GM10847 (cell line): ENCODE data around the gene RADIL.

Experiments used
- POLR2A ChIP-seq: IDR thresholded peaks from 2 replicates; pipeline ENCODE4 v1.6.1; 2011; ENCODE audit not compliant: insufficient read length; ENCODE audit errors: extremely low read depth

Gene RADIL

GRCh38 chr7:4841836-4842235 is 41.7 kb downstream of the RADIL start:
- no peak for TF ChIP-seq POLR2A

DNA sequence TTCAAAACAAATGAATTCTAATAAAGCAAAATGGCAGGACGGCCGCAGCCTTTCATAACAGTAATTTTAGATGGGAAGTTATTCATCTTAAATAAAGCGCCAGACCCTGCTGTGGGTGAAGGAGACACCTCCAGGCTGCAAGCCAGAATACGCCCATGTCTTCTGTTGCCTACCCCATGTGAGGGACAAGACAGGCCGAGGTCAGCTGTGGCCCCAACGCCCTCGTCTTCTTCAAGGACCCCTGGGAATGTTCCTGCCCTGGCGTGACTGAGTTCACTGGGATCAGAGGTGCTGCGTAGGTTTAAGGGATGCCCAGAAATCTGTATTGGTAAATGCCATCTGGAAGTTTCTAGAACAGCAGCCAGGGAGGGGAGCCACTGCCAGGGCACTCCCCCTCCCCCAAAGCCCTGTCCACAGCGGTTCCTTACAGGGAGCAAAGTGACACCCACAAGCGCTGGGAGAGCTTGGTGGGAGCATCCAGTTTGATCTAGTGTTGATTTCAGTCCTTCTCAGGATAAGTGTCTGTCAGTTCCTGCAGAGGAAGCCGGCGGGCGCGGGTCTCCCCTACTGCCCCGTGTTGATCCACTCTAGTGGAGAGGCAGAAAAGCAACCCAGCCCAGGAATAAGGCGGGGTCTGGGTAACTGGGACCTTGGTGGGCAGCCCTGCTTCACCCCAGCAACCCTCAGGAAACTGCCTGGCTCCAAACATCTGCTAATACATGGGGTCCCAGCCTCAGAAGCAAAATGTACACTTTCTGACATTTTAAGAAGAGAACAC is 42.3 kb downstream of the RADIL start:
- no peak for TF ChIP-seq POLR2A

GRCh38 chr7:4840079-4840501 is 43.4 kb downstream of the RADIL start:
- no peak for TF ChIP-seq POLR2A

- TF ChIP-seq POLR2A = no peak
These were observed 44.7 kb downstream of the RADIL start for GRCh38 chr7:4838626-4839334.

GRCh38 chr7:4837803-4838625 is 45.5 kb downstream of the RADIL start:
- TF ChIP-seq POLR2A = no peak

DNA sequence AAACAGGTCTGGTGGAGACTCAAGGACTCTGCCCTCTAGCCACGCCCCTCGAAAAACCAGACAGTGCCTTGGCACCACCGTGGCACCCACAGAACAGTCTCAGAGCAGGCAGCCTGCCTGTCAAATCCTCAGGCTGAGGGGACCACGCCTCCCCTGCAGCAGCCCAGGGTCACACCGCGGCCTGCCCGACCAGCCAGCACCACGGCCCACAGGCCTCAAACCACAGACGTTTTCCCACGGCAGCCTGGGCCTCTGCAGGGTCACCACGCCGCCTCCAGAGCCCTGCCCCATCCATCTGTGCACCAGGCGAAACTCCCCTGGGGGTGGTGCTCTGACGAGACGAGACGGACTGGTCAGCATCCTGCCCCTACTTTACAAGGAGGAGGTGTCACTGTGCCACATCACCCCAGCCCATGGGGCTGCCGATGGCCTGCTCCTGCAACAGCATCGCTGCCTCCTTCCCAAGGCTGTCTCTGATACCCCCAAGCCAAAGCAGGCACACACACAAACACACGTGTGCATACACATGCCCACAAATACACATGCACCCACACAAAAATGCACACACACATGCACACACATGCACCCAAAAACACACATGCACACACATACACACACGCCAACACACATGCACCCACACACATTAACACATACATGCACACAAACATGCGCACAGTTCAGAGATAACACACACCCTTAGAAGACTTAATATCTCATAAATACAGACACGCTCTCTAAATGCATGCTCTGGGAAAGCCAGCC is 46.3 kb downstream of the RADIL start:
- TF ChIP-seq POLR2A = no peak

GRCh38 chr7:4836206-4836661 is 47.3 kb downstream of the RADIL start:
- TF ChIP-seq POLR2A = no peak

DNA sequence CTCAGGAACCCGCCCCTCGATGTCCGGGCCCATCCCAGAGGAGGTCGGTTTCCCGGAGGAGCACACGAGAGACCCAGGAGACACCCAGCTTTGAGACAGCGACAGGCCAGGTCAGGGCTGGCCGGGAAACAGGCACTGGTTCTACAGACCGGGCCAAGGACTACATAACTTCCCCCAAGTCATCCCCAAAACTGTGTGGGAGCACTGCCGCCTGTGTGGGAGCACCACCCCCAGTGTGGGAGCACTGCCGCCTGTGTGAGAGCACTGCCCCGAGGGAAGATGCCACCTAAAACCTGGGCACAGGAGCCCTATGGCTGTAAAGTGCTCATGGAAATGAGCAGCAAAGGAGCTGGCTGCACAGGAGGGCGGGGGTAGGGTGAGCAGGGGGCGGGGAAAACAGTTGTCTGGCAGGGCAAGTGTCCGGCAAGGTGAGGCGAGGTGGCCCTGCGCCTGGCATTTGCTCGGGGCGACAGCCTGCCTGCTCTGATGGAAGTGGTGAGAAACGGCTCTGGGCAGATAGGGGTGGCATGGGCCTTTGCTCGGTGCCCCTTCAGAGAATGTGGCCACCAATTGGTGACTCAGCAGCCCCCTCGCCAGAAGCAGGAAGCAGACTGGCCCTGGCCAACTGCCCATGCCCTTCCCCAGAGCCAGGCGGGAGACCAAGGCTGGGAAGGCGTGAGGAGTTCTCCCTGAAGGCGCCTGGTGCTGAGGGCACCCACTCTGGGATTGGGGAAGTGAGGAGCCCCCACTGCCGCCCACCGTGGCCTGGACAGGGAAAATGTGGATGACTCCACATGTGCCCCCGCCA is 47.9 kb downstream of the RADIL start:
- TF ChIP-seq POLR2A = no peak

GRCh38 chr7:4834601-4835397 is 48.7 kb downstream of the RADIL start:
- no peak for TF ChIP-seq POLR2A

DNA sequence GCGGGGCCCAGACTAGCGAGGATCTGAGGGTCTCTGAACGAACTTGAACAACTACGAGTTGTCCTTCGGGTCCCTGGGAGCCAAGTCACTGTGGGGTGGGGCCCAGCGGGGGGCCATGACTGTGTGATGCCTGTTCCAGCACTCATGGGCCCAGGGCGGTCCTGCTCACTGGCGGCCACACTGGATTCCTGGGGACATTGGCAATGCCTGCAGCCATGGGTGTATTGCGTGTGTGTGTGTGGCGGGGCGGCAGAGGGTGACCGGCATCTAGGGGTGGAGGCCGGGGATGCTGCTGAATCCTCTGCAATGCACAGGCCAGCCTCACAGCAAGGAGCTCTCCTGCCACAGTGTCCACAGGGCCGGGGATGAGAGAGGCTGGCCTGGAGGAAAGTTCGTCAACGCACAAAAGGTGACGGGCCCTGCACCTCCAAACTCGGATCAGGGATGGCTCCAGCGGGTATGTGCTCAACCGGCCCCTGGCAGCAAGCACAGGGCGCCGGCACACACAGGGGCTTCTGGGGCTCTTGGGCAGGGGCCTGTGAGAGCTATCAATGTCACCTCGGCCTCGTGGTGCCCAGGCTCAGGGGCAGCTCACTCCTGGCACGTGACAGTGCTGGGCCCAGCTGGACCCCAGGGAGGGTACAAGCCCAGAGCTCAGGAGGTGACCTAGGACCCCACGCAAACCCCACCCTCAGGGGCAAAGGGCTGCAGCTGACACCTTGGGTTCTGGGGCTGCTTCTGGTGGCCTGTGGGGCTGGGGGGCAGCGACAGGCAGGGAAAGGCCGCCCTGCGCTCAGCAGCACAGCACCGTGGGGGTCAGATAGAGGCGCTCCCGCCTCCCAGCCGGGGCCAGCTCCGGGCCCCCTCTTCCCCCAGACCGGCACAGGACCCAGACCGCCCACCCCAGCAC is 49.6 kb downstream of the RADIL start:
- no peak for TF ChIP-seq POLR2A

DNA sequence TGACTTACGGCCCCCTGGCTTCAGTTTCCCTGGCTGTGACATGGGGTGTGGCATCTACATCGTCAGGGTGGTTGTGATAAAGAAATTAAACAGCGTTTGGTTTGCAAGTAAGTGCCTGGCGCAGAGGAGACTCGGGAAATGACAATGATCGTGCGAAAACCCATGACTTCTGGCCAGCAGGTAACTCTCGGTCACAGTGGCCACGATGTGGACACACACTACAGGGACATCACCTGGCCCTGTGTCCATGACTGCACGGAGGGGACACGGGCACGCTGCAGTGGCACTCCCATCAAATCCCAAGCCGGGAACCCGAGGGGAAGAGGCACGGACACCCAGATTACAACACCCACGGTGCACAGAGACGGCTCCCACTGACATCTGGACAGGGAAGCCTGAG is 50.3 kb downstream of the RADIL start:
- no peak for TF ChIP-seq POLR2A

DNA sequence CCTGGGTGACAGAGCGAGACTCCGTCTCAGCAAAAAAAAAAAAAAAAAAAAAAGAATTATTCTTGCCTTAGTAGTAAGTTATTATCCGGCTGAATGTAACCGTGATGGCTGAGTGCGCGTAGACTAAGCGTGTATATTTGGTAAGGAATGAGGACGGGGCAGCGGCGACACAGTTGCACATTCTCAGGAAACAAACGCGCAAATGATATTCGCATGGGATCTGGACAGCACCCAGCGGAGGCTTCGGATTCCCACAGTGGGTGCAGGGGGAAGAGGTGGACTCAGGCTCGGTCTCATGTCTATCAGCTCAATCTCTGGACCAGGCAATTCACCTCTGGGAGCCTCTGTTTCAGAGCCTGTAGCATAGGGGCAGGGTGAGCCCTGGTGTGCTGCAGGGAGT is 50.8 kb downstream of the RADIL start:
- no peak for TF ChIP-seq POLR2A

DNA sequence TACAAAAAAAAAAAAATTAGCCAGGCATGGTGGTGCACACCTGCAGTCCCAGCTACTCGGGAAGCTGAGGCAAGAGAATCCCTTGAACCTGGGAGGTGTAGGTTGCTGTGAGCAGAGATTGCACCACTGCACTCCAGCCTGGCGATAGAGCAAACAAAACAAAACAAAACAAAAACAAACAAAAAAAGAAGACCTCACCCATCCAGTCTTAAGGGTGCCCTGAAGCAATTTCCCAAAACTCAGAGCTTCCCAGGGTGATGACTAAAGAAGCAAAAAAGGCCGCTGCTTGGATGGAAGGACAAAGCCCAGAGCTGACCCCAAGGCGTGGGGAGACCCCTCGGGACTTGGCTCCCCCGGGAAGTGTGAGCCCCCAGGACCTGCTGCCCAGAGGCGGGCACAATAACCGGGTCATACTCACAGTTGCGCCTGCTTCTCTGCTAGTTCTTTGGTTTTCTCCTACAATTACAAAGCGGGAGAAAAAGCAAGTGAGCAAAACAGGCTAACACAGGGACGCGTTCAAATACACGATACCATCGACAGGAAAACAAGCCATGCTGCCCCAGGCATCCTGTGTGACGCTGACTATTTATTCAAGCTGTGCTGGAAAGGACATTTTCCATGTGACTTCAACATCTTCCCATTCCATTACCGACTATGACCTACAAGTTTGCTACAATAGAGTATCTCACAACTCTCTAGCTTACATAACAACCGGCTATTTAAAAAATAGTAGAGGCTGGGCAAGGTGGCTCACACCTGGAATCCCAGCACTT is 51.6 kb downstream of the RADIL start:
- no peak for TF ChIP-seq POLR2A
